Measurements from ENCODE around the gene SERPING1.

The SERPING1 gene

GRCh38 chr11:57656885-57657193 is 59.4 kb downstream of the SERPING1 start:
- DNase-seq: no peak

DNA sequence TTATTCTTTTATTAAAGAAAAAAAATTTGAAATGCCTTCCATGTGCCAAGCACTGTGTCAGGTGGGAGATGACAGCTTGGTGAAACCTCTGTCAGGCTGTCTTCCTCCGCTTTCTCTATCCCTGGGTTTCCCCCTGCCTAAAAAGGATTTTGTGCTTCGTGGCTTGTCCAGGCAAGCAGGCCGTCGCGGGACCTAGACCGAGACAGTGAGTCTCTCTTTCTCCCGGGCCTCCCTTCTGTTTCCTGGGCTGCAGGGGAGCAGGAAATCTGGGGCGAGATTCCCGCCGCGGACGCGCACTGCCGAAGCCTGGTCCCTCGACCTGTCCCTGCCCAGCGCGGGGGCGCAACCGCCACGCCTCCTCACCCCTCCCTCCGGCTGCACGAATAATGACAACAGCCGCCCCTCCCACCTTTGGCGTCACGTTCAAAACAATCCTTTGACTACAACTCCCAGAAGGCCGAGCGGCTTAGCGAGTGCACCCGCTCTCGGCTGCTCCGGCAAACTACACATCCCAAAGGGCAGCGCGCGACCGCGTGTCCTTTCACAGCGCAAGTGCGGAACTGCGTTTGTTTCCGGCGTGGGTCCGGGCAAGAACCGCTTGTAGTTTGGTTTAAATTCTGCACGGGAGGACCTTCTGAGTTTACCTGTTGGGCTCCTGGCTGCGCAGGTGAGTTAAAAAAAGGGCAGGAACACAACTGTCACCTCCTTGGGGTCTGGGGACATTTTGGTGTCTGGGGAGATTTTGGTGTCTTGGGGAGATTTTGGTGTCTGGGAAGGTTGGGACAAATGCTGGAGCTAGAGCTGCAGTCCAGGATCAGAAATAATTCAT is 59.9 kb downstream of the SERPING1 start, which contains the start of gene CLP1:
Gene CLP1, plus strand, starts transcription at position 569 of the 829 bp plus-strand sequence. CDS start 1,715 bp downstream, outside the sequence.
- peak; percentile 84 to 93 for DNase-seq

- DNase-seq: no peak
Measured at GRCh38 chr11:57658023-57658361, 60.5 kb downstream of the SERPING1 start.

- no peak for DNase-seq
Measured at GRCh38 chr11:57659669-57660068, 62.2 kb downstream of the SERPING1 start.

DNA sequence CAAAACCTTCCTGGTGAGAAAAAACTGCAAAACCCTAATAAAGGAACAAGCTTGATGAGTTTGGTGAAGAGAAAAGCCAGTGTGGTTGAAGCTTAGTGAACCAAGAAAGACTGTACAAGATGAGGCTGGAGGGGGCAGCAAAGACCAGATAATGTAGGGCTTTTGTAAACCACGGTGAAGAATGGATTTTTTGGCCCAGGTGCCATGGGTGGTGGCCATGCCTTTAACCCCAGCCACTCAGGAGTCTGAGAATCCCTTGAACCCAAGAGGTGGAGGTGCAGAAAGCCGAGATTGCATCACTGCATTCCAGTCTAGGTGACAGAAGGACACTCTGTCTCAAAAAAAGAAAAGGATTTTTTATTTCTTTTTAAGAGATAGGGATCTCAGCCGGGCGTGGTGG is 65.4 kb downstream of the SERPING1 start:
- DNase-seq: no peak

DNA sequence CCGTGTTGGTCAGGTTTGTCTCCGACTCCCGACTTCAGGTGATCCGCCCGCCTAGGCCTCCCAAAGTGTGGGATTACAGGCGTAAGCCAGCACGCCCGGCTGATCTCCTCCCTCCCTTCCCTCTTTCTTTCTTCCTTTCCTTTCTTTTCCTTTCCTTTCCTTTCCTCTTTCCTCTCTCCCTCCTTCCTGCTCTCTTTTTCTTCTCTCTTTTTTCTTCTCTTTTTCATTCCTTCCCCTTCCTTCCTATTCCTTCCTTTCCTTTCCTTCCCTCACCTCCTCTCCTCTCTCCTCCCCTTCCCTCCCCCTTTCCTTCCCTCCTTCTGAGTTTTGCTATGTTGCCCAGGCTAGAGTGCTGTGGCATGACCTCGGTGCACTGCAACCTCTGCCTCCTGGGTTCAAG is 66.5 kb downstream of the SERPING1 start:
- no peak for DNase-seq

All from SHP77 (cell line).